ENCODE data around the gene ALDH1L2. TPM values are rescaled to one million over a fixed set of nuclear protein-coding genes. Genes with fewer than 3 reads are reported as not detected.

ALDH1L2 gene
- total and polyA plus RNA-seq, 4 donors, result 0.03 to 0.25 (median 0.15) TPM

DNA sequence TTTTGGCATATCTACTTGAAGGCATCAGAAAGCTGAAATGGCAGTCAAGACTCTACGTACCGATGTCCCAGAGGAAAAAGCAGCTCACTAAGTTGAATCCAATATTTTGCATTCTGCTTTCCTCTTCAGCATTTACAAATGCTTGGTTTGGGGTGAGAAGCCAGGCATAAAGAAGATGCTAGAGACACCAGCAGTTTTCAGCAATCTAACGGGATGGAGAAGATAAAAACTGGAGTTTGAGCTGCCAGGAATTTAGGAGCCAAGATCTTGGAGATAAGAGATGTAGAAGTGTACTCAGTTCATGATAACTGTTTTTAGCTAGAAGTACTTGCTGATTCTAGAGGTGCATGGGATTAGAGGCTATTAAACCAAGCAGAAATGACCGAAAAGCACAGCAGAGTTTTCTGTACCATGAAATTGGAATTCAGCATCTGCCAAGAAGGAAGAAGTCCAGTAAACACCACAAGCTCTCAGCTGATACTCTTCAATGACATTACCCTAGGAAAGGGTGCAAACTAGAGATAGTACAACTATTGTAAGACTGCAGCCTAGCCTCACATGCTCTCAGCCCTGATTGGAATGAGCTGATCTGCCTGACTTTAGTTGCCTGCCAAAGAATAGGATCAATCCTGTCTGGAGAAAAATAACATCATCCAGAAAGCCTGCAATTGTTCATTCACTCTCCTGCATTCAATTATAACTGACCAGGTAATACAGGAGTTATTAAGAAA, 7.4 kb upstream of the ALDH1L2 start:
- H3K9ac ChIP-seq (ENCODE audit: low read depth in 1 of 2, low read length in 2 of 2), result no peak overlapping the region
- H3K4me3 ChIP-seq (ENCODE audit: low read depth in 1 of 3, low read length in 3 of 3), result no peak overlapping the region
- H3K27me3 ChIP-seq (ENCODE audit: control insufficient read depth in 4 of 4, insufficient read depth in 4 of 4, low read length in 3 of 4), result no peaks in the 10 kb centered on the region
- WGBS, result 60% methylated on average over 4 of the region's 4 CpGs
- H3K27ac ChIP-seq (ENCODE audit: low read depth in 1 of 2, low read length in 2 of 2), result no peak overlapping the region
- TF ChIP-seq HNF4A (conservative IDR thresholded peaks at IDR 0.05) (no peak), FOXA2 (IDR thresholded peaks at IDR 0.05) (no peak), REST (IDR thresholded peaks at IDR 0.05) (no peak), YY1 (IDR thresholded peaks at IDR 0.05) (no peak), RAD21 (IDR thresholded peaks at IDR 0.05) (no peak), GABPA (IDR thresholded peaks at IDR 0.05 in 1 of 2, conservative IDR thresholded peaks at IDR 0.05 in 1 of 2) (no peak), FOXA1 (IDR thresholded peaks at IDR 0.05) (no peak), NR2F2 (IDR thresholded peaks at IDR 0.05) (no peak), HNF4G (IDR thresholded peaks at IDR 0.05) (no peak), SP1 (IDR thresholded peaks at IDR 0.05) (no peak), MAX (IDR thresholded peaks at IDR 0.05) (no peak), TAF1 (conservative IDR thresholded peaks at IDR 0.05) (no peak)
- TF ChIP-seq, protein P1, sequence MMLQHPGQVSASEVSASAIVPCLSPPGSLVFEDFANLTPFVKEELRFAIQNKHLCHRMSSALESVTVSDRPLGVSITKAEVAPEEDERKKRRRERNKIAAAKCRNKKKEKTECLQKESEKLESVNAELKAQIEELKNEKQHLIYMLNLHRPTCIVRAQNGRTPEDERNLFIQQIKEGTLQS (IDR thresholded peaks at IDR 0.05), result no peak
- TF ChIP-seq, protein P2, sequence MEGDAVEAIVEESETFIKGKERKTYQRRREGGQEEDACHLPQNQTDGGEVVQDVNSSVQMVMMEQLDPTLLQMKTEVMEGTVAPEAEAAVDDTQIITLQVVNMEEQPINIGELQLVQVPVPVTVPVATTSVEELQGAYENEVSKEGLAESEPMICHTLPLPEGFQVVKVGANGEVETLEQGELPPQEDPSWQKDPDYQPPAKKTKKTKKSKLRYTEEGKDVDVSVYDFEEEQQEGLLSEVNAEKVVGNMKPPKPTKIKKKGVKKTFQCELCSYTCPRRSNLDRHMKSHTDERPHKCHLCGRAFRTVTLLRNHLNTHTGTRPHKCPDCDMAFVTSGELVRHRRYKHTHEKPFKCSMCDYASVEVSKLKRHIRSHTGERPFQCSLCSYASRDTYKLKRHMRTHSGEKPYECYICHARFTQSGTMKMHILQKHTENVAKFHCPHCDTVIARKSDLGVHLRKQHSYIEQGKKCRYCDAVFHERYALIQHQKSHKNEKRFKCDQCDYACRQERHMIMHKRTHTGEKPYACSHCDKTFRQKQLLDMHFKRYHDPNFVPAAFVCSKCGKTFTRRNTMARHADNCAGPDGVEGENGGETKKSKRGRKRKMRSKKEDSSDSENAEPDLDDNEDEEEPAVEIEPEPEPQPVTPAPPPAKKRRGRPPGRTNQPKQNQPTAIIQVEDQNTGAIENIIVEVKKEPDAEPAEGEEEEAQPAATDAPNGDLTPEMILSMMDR (IDR thresholded peaks at IDR 0.05; ENCODE audit: low read depth, low read length, missing input control), result no peak
- TF ChIP-seq, protein P3, sequence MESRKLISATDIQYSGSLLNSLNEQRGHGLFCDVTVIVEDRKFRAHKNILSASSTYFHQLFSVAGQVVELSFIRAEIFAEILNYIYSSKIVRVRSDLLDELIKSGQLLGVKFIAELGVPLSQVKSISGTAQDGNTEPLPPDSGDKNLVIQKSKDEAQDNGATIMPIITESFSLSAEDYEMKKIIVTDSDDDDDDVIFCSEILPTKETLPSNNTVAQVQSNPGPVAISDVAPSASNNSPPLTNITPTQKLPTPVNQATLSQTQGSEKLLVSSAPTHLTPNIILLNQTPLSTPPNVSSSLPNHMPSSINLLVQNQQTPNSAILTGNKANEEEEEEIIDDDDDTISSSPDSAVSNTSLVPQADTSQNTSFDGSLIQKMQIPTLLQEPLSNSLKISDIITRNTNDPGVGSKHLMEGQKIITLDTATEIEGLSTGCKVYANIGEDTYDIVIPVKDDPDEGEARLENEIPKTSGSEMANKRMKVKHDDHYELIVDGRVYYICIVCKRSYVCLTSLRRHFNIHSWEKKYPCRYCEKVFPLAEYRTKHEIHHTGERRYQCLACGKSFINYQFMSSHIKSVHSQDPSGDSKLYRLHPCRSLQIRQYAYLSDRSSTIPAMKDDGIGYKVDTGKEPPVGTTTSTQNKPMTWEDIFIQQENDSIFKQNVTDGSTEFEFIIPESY (IDR thresholded peaks at IDR 0.05), result no peak
- H3K9me3 ChIP-seq (ENCODE audit: control insufficient read depth in 4 of 4, low read length in 3 of 4), result no peaks in the 10 kb centered on the region
- DNase-seq (ENCODE audit: low spot score), result no peak
- no peaks in the 10 kb centered on the region for H3K4me1 ChIP-seq (ENCODE audit: control insufficient read depth in 4 of 4, insufficient read depth in 4 of 4, low read length in 3 of 4)
- H3K36me3 ChIP-seq (ENCODE audit: control insufficient read depth in 4 of 4, insufficient read depth in 3 of 4, low read depth in 1 of 4, low read length in 3 of 4), result no peaks in the 10 kb centered on the region

GRCh38 chr12:105090361-105090760, 6.1 kb upstream of the ALDH1L2 start:
- H3K9ac ChIP-seq (ENCODE audit: low read depth in 1 of 2, low read length in 2 of 2), result no peak overlapping the region
- WGBS, result 79% methylated on average over 6 of the region's 6 CpGs
- H3K27me3 ChIP-seq (ENCODE audit: control insufficient read depth in 4 of 4, insufficient read depth in 4 of 4, low read length in 3 of 4), result no peaks in the 10 kb centered on the region
- no peak overlapping the region for H3K4me3 ChIP-seq (ENCODE audit: low read depth in 1 of 3, low read length in 3 of 3)
- H3K27ac ChIP-seq (ENCODE audit: low read depth in 1 of 2, low read length in 2 of 2), result no peak overlapping the region
- no peaks in the 10 kb centered on the region for H3K9me3 ChIP-seq (ENCODE audit: control insufficient read depth in 4 of 4, low read length in 3 of 4)
- no peaks in the 10 kb centered on the region for H3K36me3 ChIP-seq (ENCODE audit: control insufficient read depth in 4 of 4, insufficient read depth in 3 of 4, low read depth in 1 of 4, low read length in 3 of 4)
- TF ChIP-seq RAD21 (IDR thresholded peaks at IDR 0.05), result no peak
- TF ChIP-seq SP1 (IDR thresholded peaks at IDR 0.05), result no peak
- no peak for TF ChIP-seq HNF4G (IDR thresholded peaks at IDR 0.05)
- TF ChIP-seq NR2F2 (IDR thresholded peaks at IDR 0.05), result no peak
- TF ChIP-seq REST (IDR thresholded peaks at IDR 0.05), result no peak
- TF ChIP-seq EGR1 (IDR thresholded peaks at IDR 0.05; ENCODE audit: low read depth in 2 of 2), result no peak
- TF ChIP-seq FOXA1 (IDR thresholded peaks at IDR 0.05), result no peak
- H3K4me1 ChIP-seq (ENCODE audit: control insufficient read depth in 4 of 4, insufficient read depth in 4 of 4, low read length in 3 of 4), result no peaks in the 10 kb centered on the region
- no peak for DNase-seq (ENCODE audit: low spot score)
